RWPE1 (cell line): ENCODE data around the gene LARP4B.

Experiments used
- CTCF ChIA-PET: fragments of 350-600 bp; sonication (Branson Sonifier 250); formaldehyde crosslinking; extraction: SDS; loops from one replicate; lab custom pipeline; 2021; lab: Yijun Ruan, JAX
- POLR2A ChIA-PET: fragments of 400-600 bp; formaldehyde crosslinking; extraction: SDS; loops from one replicate; lab custom pipeline; 2020; ENCODE audit warnings: antibody characterized with exemption; ENCODE audit not compliant: low non-redundant PET; lab: Yijun Ruan, JAX
- DNase-seq: peaks from one replicate; pipeline ENCODE4 v3.0.0; 2012; ENCODE audit warnings: low spot score
- H3K27ac ChIP-seq: fragments of 450-650 bp; 2 replicates; pipeline ENCODE4 v1.5.1; 2017
- CTCF ChIP-seq: fragments of 450-650 bp; conservative IDR thresholded peaks from 2 replicates; pipeline ENCODE4 v1.5.1; 2017; ENCODE audit warnings: low read depth, mild to moderate bottlenecking

LARP4B gene

GRCh38 chr10:821322-821721 is 110.2 kb downstream of the LARP4B start:
- TF ChIP-seq CTCF: no peak
- H3K27ac ChIP-seq: no peak overlapping the region
- ChIA-PET POLR2A (no interaction called here), CTCF (no interaction called here)
- no peak for DNase-seq

- TF ChIP-seq CTCF: no peak
- POLR2A ChIA-PET: no interaction called here
- no peak for DNase-seq
- no peak overlapping the region for H3K27ac ChIP-seq
- CTCF ChIA-PET: no interaction called here
Observed at GRCh38 chr10:819816-820215, 111.7 kb downstream of the LARP4B start.

GRCh38 chr10:819326-819725 is 112.2 kb downstream of the LARP4B start:
- H3K27ac ChIP-seq: no peak overlapping the region
- no peak for DNase-seq
- TF ChIP-seq CTCF: no peak
- CTCF ChIA-PET: no interaction called here
- POLR2A ChIA-PET: no interaction called here

GRCh38 chr10:818526-819220 is 112.8 kb downstream of the LARP4B start:
- no peak overlapping the region for H3K27ac ChIP-seq
- no peak for TF ChIP-seq CTCF
- DNase-seq: no peak
- CTCF ChIA-PET: no interaction called here
- POLR2A ChIA-PET: no interaction called here

- TF ChIP-seq CTCF: no peak
- no peak overlapping the region for H3K27ac ChIP-seq
- DNase-seq: no peak
- POLR2A ChIA-PET: no interaction called here
- CTCF ChIA-PET: no interaction called here
Observed at GRCh38 chr10:818010-818409, 113.5 kb downstream of the LARP4B start.

GRCh38 chr10:817371-817770 is 114.1 kb downstream of the LARP4B start:
- DNase-seq: no peak
- CTCF ChIA-PET: no interaction called here
- POLR2A ChIA-PET: no interaction called here
- H3K27ac ChIP-seq: no peak overlapping the region
- no peak for TF ChIP-seq CTCF
